ENCODE data around the gene PER2. TPM values are rescaled to one million over a fixed set of nuclear protein-coding genes. Genes with fewer than 3 reads are reported as not detected.
A peak's percentile ranks its signal among the peaks of the same experiment; 100 is the strongest.

PER2 gene
- total and polyA plus RNA-seq, 9 of the 15 experiments (the other 6 are each of a cell fraction or from before 2014, with no cell fraction given), result 1.1 to 10.3 (median 2.9) TPM

DNA sequence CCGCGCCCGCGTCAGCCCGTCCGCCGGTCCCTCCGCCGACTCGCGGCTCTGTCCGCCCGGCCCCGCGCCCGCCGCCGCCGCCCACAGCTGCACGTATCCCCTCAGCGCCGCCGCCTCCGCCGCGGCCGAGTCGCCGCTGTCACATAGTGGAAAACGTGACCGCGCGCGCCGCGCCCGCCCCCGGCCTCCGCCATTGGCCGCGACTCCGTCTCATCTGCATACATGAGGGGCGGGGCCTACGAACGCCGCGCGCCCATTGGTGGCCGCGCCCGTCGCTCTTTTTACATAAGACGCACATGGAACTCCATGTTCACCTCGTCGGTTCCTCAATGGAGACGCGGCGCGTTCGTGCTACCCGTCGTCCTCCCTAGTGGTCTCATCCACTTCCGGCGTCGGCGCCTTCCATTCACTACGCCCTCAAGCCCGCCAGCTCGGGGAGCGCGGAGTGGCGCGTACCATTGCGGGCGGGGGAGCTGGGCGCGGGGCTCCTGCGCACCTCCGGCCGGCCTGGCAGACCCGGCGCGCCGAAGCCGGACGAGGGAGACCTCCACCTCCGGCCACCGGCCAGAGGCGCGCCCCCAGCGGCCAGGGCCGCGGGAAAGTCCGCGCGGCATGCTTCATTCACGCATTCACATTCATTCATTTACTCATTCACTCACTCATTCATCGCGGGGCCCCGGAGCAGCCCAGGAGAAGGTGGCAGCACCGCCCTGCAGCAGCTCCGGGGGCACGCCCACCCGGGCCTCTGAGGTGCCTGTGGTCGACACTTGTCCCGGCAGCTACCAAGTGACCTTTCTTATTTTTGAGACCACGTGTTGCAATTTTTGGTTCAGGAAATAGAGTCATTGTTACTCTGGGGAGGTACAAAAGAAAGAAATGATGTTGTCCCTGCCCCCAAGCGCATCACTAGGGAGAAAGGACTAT, 502 bp upstream of the PER2 start (continued):
- TF ChIP-seq MEF2D (tag; conservative IDR thresholded peaks at IDR 0.05; ENCODE audit: low read depth), result no peak
- TF ChIP-seq, protein P1, sequence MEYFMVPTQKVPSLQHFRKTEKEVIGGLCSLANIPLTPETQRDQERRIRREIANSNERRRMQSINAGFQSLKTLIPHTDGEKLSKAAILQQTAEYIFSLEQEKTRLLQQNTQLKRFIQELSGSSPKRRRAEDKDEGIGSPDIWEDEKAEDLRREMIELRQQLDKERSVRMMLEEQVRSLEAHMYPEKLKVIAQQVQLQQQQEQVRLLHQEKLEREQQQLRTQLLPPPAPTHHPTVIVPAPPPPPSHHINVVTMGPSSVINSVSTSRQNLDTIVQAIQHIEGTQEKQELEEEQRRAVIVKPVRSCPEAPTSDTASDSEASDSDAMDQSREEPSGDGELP (CRISPR knock-in tag; IDR thresholded peaks at IDR 0.05; ENCODE audit: borderline replicate concordance), result peak; percentile 58; the same call in 1 of the 2 replicates
- peak in 1 of 2 experiments; percentile 80; a peak in 2 of 4 replicates for TF ChIP-seq HDAC1 (IDR thresholded peaks at IDR 0.05)
- TF ChIP-seq, protein P2, sequence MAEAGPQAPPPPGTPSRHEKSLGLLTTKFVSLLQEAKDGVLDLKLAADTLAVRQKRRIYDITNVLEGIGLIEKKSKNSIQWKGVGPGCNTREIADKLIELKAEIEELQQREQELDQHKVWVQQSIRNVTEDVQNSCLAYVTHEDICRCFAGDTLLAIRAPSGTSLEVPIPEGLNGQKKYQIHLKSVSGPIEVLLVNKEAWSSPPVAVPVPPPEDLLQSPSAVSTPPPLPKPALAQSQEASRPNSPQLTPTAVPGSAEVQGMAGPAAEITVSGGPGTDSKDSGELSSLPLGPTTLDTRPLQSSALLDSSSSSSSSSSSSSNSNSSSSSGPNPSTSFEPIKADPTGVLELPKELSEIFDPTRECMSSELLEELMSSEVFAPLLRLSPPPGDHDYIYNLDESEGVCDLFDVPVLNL (CRISPR knock-in tag; IDR thresholded peaks at IDR 0.05; ENCODE audit: low read depth), result no peak
- TF ChIP-seq, protein P3, sequence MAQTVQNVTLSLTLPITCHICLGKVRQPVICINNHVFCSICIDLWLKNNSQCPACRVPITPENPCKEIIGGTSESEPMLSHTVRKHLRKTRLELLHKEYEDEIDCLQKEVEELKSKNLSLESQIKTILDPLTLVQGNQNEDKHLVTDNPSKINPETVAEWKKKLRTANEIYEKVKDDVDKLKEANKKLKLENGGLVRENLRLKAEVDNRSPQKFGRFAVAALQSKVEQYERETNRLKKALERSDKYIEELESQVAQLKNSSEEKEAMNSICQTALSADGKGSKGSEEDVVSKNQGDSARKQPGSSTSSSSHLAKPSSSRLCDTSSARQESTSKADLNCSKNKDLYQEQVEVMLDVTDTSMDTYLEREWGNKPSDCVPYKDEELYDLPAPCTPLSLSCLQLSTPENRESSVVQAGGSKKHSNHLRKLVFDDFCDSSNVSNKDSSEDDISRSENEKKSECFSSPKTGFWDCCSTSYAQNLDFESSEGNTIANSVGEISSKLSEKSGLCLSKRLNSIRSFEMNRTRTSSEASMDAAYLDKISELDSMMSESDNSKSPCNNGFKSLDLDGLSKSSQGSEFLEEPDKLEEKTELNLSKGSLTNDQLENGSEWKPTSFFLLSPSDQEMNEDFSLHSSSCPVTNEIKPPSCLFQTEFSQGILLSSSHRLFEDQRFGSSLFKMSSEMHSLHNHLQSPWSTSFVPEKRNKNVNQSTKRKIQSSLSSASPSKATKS (CRISPR knock-in tag; IDR thresholded peaks at IDR 0.05), result no peak
- no peak for TF ChIP-seq NBN (IDR thresholded peaks at IDR 0.05; ENCODE audit: low read depth)
- TF ChIP-seq U2AF1 (optimal IDR thresholded peaks at IDR 0.05; ENCODE audit: low read depth, low read length), result peak; percentile 35
- TF ChIP-seq GATAD2A (IDR thresholded peaks at IDR 0.05), result no peak
- TF ChIP-seq NR3C1 (CRISPR knock-in tag; IDR thresholded peaks at IDR 0.05), result no peak
- TF ChIP-seq, protein P4, sequence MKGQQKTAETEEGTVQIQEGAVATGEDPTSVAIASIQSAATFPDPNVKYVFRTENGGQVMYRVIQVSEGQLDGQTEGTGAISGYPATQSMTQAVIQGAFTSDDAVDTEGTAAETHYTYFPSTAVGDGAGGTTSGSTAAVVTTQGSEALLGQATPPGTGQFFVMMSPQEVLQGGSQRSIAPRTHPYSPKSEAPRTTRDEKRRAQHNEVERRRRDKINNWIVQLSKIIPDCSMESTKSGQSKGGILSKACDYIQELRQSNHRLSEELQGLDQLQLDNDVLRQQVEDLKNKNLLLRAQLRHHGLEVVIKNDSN (CRISPR knock-in tag; IDR thresholded peaks at IDR 0.05), result peak; percentile 13; the same call in 1 of the 2 replicates
- TF ChIP-seq EP300 (IDR thresholded peaks at IDR 0.05; ENCODE audit: low read length), result no peak
- TF ChIP-seq NFIC (IDR thresholded peaks at IDR 0.05), result no peak
- TF ChIP-seq HNRNPLL (IDR thresholded peaks at IDR 0.05; ENCODE audit: low read depth, low read length, poor library complexity, severe bottlenecking), result peak; percentile 38
- peak; percentile 74 for TF ChIP-seq POLR2A (conservative IDR thresholded peaks at IDR 0.05)
- TF ChIP-seq ZNF707 (CRISPR knock-in tag; conservative IDR thresholded peaks at IDR 0.05), result no peak
- TF ChIP-seq ZNF764 (CRISPR knock-in tag; IDR thresholded peaks at IDR 0.05; ENCODE audit: low read depth), result no peak
- no peak for TF ChIP-seq MEF2A (IDR thresholded peaks at IDR 0.05; ENCODE audit: control insufficient read depth, low read depth, low read length)
- TF ChIP-seq IRF2 (CRISPR knock-in tag; IDR thresholded peaks at IDR 0.05), result no peak
- no peak for TF ChIP-seq KLF10 (CRISPR knock-in tag; IDR thresholded peaks at IDR 0.05)
- TF ChIP-seq MTF1 (CRISPR knock-in tag; IDR thresholded peaks at IDR 0.05; ENCODE audit: borderline replicate concordance), result no peak
- TF ChIP-seq MTA1 (IDR thresholded peaks at IDR 0.05; ENCODE audit: borderline replicate concordance), result no peak
- no peak for TF ChIP-seq RFX7 (CRISPR knock-in tag; IDR thresholded peaks at IDR 0.05)
- TF ChIP-seq FUS (optimal IDR thresholded peaks at IDR 0.05; ENCODE audit: low read depth, low read length), result no peak
- no peak for TF ChIP-seq HDAC2 (IDR thresholded peaks at IDR 0.05)
- TF ChIP-seq MED1 (CRISPR knock-in tag; IDR thresholded peaks at IDR 0.05; ENCODE audit: borderline replicate concordance), result no peak
- TF ChIP-seq CC2D1A (IDR thresholded peaks at IDR 0.05), result no peak

Data from K562 (cell line).